GM23338 (cell line): ENCODE results near the gene MARCKSL1.
"Not testable (repeated sequence)": the region's sequence is repeated elsewhere in the genome, so short reads cannot be mapped to it uniquely, and the experiment has no call there.

ENCODE experiments used
- CREB1 ChIP-seq: fragments of 250-450 bp; sonication (Bioruptor Pico); IDR thresholded peaks from 2 replicates; pipeline ENCODE4 v1.5.0; 2020; ENCODE audit warnings: low read depth, mild to moderate bottlenecking, moderate library complexity
- CTCF ChIP-seq, 2 experiments: fragments of 200-600 bp in 1 of 2; sonication (generic) in 1 of 2; conservative IDR thresholded peaks; 2 replicates each; pipeline versions ENCODE4 v1.5.1 to v1.6.1; 2016 to 2017; ENCODE audit warnings: antibody characterized with exemption in 2 of 2, low read depth in 2 of 2, mild to moderate bottlenecking in 2 of 2, moderate library complexity in 1 of 2
- EZH2 ChIP-seq: fragments of 200-600 bp; sonication (generic); IDR thresholded peaks from one replicate; pipeline ENCODE4 v1.8.0; 2017; ENCODE audit warnings: antibody characterized with exemption, mild to moderate bottlenecking, low read depth; ENCODE audit not compliant: unreplicated experiment
- EZH2phosphoT487 ChIP-seq: fragments of 200-600 bp; sonication (generic); IDR thresholded peaks from one replicate; pipeline ENCODE4 v1.8.1; 2018; ENCODE audit warnings: antibody characterized with exemption; ENCODE audit not compliant: unreplicated experiment
- POLR2AphosphoS5 ChIP-seq: IDR thresholded peaks from 2 replicates; pipeline ENCODE4 v1.6.1; 2016; ENCODE audit warnings: antibody characterized with exemption, low read depth

- not testable (repeated sequence) for TF ChIP-seq CTCF (conservative IDR thresholded peaks at IDR 0.05; ENCODE audit: low read depth in 2 of 2); POLR2AphosphoS5; EZH2phosphoT487; EZH2; CREB1
These were observed 19.7 kb upstream of the MARCKSL1 start for GRCh38 chr1:32355778-32356177.
